ACHN (cell line): Measurements from ENCODE around the gene ACP2.
A peak's percentile ranks its signal among the peaks of the same experiment; 100 is the strongest.
"Not testable (repeated sequence)": the region's sequence is repeated elsewhere in the genome, so short reads cannot be mapped to it uniquely, and the experiment has no call there.

Experiments
- DNase-seq: peaks from one replicate; pipeline ENCODE4 v3.0.0-alpha.2; 2015
- in situ Hi-C: cut with HindIII; loops from 2 replicates; pipeline ENCODE4 v1.10.0; 2017; ENCODE audit warnings: low sequenced_read_pairs, low pct_ligation_motif_present, low pct_unique_long_range_greater_than_20kb

The ACP2 gene

DNA sequence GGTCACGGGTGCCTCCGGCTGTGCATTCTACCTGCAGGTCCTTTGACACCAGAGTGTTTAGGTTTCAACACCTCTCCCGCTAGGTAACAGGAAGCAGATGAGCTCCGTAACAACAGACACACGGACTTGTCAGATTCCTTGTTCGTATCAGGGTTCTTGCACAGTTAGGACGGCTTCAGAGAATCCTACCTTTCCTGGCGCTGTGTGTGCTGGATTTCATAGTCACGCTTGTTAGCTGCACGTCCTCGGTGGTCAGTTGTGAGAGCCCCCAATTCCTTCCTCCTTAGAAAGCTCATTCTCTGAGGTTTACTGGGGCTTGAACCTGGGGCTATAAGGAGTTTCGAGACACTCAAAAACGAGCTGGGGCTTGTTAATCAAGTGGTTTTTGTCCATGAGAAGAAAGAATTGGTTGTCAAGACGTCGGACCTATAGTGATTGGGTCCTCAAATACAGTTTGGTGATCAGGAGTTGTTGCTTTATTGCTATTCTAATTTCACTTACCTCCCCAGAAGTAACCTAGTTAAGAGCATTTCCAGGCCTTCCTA, 33.2 kb downstream of the ACP2 start:
- DNase-seq, result no peak
- in situ Hi-C loops, result no loop called here

- in situ Hi-C loops, result no loop called here
- DNase-seq, result peak; percentile 93
Observed at GRCh38 chr11:47213950-47214565, 34.6 kb downstream of the ACP2 start.

DNA sequence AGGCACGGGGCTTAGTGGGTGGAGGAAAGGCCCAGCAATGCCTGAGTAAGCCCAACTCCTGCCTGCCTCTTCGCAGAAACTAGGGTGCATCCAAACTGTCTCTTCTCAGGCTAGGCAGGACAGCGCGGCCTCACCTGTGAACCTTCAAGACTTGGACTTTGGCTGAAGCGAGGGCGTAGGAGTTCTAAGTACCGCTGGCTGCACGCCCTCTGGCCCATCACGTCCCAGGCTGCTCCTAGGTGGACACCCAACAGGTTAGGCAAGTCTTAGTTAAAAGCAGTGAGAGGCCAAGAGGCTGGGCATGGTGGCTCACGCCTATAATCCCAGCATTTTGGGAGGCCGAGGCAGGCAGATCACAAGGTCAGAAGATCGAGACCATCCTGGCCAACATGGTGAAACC, 35.7 kb downstream of the ACP2 start:
- in situ Hi-C loops, result no loop called here
- DNase-seq, result no peak

DNA sequence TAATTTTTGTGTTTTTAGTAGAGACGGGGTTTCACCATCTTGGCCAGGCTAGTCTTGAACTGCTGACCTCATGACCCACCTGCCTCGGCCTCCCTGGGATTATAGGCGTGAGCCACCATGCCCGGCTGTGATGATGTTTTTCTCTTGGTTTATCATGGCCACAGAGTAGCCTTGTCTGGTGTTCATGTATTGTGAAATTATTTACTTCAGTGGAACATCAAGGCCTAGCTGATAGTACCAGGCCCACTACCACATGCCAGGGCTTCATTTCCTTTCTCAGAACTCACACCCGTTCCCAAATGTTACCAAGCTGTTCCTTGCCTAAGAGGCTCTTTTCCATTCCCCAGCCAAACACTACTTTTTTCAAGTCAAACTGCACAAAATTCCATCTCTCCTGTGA, 40.0 kb downstream of the ACP2 start:
- in situ Hi-C loops, result no loop called here
- no peak for DNase-seq

DNA sequence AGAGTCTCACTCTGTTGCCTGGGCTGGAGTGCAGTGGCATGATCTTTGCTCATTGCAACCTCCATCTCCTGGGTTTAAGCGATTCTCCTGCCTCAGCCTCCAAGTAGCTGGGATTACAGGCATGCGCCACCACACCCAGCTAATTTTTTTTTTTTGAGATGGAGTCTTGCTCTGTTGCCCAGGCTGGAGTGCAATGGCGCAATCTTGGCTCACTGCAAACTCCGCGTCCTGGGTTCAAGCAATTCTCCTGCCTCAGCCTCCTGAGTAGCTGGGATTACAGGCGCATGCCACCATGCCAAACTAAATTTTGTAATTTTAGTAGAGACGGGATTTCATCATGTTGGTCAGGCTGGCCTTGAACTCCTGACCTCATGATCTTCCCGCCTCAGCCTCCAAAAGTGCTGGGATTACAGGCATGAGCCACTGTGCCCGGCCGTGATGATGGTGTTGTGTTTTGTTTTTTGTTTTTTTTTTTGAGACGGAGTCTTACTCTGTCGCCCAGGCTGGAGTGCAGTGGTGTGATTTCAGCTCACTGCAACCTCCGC, 40.5 kb downstream of the ACP2 start:
- DNase-seq, in situ Hi-C loops: not testable (repeated sequence)

DNA sequence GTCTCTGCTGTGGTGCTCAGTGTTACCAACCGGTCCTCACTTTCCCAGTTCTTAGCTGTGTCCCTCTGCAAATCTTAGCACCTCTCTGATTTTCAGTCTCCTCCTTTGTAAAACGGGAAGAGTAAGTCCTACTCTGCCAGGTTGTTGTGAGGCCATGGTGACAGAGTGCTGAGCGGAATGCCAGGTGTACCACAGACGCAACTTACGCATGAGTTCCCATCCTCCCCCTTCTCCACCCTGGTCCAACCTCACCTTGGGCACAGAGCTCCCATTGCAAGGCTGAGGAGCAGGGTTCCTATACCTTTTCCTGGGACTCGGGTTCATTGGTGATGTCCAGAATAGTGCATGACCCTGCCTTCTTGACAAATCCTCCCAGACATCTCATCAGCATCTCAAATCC, 41.2 kb downstream of the ACP2 start:
- no peak for DNase-seq
- in situ Hi-C loops, result no loop called here

- DNase-seq, in situ Hi-C loops: not testable (repeated sequence)
Observed at GRCh38 chr11:47206577-47206976, 42.0 kb downstream of the ACP2 start.

DNA sequence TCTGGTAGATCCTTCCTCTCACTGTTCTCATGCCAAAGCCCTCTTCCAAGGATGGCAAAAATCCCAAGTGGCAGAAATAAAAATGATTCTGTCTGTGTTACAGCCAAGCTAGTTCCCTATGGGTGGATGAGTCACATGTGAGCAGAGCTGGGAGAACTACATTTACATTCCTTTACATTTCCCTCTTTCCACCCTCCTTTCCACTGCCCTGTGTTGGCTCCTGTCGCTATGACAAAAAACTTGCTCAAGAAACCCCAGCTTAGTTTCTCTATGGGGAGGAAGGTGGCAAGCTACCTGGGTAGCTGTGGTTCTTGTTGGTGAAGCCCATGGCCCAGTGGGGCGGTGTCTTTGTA, 44.0 kb downstream of the ACP2 start:
- no peak for DNase-seq

DNA sequence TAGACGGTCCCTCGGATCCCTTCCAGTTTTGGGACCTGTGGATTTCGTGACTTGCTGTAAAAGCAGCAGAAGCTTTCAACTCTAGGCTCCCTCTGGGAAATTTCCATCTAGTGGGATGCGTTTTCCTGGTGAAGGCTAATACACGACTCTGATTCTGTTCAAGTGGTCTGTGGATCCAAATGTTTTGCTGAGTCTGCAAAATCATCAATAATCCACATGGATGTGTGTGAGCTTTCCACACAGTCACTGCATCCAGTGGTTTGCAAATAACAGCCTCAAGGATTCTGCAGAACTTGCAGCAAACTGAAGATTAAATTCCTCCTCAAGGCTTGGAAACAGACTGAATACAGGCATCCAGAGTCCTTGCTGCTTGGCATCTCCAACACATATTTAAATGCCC, 46.0 kb downstream of the ACP2 start:
- in situ Hi-C loops, result no loop called here
- DNase-seq, result no peak

More for the DNA sequence above, 44.0 kb downstream of the ACP2 start:
- in situ Hi-C loops, result no loop called here

DNA sequence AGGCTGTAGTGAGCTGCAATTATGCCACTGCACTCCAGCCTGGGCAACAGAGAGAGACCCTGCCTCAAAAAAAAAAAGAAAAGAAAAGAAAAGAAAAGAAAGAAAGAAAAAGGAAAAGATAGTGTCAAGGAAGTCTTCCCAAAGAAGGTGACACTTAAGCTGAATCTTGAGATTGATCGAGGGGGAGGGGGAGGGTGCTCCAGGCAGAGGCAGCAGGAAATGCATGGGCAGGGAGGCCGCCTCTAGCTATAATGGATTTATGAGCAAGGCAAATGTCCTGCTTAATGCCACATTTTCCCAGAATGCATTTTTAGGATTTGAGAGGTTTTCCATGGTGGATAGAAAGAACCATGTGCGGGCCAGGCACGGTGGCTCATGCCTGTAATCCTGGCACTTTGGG, 47.6 kb downstream of the ACP2 start:
- in situ Hi-C loops, result no loop called here
- DNase-seq, result no peak

GRCh38 chr11:47198161-47198560, 50.5 kb downstream of the ACP2 start:
- in situ Hi-C loops, result not testable (repeated sequence)

GRCh38 chr11:47192111-47192510, 56.5 kb downstream of the ACP2 start:
- DNase-seq, result no peak
- in situ Hi-C loops, result no loop called here

More at GRCh38 chr11:47198161-47198560, 50.5 kb downstream of the ACP2 start:
- DNase-seq, result not testable (repeated sequence)

DNA sequence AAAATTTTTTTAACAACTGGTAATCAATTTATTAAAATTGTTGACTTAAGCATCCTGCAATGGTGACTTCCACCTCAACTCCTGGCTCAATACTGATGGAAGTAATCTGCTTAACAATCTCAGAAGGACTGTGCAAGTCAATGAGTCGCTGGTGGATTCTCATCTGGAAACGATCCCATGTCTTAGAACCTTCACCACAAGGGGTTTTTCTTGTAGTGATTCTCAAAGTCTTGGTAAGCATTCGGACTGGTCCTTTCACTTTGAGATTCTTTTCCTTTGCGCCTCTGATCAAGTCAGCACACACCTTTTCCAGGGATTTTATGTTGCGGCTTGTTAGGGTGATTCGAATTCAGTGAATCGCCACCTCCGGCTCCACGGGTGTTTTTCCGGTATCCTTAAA, 57.5 kb downstream of the ACP2 start:
- DNase-seq, in situ Hi-C loops: not testable (repeated sequence)
